SIG-M5 (cell line): ENCODE measurements around the gene SOCS7.

Experiments used
- DNase-seq: peaks from one replicate; lab custom pipeline; 2025; lab: John Stamatoyannopoulos, UW

The SOCS7 gene

DNA sequence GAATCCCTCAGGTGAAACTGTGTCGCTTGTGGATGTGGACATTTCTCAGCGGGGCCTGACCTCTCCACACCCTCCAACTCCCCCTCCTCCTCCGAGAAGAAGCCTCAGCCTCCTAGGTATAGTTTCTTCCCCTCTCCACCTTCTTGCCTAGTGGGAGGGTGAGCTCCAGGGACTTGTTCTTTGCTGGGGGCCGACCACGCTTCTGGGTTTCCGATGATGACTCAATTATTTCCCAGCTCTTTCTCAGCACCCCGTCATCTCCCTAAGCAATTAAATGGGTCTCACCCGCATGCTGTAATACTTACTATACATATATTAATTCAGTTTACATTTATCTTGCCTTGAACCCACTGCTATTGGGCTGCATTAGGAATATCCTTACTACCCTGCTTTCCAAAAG, 13.1 kb downstream of the SOCS7 start:
- no peak for DNase-seq

DNA sequence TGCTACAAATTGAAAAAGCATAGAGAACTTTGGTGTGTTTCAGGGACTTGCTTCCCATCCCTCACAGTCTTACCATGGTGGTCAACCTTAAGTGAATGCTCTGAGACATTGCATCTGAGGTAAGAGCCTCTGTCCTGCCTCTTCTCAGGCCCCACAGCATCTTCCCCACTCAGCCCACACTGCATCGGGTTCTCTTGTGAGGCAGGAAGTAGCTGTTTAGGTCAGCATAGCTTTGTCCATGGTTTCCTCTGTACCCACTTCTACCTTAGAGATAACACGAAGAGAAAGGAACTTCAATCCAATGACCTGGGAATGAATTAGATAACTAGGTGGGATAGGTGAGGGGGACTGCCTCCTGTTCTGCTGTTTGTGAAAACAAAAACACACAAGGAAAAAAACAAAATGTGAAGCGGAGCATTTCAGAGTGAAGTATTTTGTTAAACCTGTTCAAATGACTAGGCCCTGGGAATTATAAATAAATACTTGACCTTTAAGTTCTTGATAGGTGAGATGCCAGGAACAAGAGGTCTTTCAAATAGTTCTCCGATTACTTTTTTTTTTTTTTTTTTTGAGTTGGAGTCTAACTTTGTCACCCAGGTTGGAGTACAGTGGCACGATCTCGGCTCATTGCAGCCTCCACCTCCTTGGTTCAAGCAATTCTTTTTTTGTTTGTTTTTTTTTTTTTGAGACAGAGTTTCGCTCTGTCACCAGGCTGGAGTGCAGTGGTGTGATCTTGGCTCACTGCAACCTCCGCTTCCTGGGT, 17.7 kb downstream of the SOCS7 start:
- DNase-seq: no peak

GRCh38 chr17:38379448-38379847, 27.8 kb downstream of the SOCS7 start:
- no peak for DNase-seq

- DNase-seq: no peak
These were observed 43.4 kb downstream of the SOCS7 start for GRCh38 chr17:38395090-38395489.

- DNase-seq: no peak
These were observed 45.6 kb downstream of the SOCS7 start for GRCh38 chr17:38397227-38397626.

DNA sequence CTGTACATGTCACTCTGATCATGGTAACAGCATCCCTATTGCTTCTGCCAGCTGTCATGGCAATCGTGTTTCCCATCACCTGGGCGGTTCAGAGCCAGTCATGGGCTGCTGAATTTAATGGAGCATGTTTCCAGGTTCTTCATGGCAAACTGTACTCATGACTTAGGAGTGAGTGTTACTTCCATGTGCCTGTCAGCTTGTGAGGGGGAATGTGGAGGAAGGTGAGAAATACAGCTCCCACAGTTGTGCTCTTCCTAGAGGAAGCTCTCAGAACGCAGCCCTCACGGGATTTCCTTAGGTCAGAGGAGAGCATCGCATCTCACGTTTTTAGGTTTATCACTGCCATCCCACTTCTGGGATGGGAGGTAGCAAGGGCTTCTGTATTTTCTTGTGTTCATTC, 48.6 kb downstream of the SOCS7 start:
- no peak for DNase-seq

DNA sequence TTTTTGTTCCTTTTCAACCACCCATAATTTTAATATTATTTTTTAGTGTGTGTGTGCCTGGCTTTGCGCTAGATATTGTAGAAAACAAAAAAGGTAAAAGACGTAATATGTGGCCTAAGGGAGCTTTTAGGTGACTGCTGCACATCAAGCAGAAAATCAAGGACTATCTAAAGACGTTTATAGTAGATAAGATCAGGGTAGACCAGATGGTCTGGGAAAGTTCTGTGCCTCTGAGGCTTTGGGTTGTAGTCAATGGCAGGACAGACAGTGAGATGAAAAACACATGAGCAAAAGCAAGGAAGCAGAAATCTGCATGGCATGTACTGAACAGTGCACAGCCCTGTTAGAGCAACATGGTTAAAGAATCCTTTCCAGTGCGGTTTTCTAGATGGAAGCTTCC, 49.8 kb downstream of the SOCS7 start:
- DNase-seq: no peak

- no peak for DNase-seq
These were observed 51.3 kb downstream of the SOCS7 start for GRCh38 chr17:38402897-38403296.

GRCh38 chr17:38403491-38403890, 51.8 kb downstream of the SOCS7 start:
- DNase-seq: no peak

DNA sequence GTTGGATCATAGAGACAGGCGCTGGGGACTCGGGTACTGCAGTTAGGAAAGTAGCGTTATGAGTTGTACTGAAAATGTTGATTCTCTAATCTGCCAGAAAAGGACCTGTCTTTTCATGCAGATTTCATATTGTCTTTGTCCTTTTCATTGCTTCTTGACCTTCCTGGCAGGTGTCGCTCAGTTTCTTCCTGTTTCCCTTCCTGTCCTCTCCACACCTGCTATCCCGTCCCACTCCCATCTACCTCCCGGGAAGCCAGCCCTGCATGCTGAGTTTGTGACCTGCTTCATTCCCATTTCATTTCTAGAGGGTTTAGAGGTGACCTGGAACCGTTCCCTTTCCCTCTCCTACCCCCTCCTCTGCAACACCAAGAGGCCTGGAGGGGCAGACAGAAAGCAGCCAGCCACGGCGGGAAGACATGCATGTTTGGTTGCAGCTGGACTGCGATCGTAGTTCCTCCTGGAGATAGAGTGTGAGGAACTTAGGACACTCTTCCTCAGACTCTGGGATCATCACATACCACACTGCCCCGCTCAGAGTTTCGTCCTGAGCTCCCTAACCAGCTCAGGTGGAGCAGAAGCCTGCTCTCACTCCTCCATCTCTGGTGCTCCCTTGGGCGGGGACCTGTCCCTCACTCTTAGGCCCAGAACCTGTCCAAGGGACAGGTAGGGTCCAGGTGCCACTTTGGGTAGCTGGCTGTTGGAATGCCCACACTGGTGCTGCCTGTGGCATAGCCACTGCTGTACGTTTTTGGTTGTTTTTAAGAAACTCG, 52.7 kb downstream of the SOCS7 start:
- no peak for DNase-seq

DNA sequence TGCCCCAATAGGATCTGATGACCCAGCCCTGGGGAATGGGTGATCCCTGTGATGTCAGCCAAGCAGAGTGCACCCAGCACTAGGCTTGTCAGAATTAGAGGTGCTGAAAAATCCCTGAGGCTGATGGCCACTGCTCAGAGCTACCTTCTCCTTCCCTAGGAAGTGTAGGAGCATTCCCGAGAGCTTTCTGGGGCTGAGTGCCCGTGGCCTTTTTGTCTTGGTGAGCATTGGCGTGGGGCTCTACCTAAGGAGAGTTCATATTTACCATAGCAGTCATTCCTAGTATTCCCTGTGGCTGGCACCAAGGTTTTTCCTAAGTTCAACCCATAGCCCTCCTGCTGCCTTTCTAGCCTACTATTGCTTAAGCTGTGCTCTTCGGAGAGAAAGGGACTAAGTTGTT, 54.0 kb downstream of the SOCS7 start:
- DNase-seq: no peak

- DNase-seq: no peak
These were observed 58.6 kb downstream of the SOCS7 start for GRCh38 chr17:38410201-38410600.

- no peak for DNase-seq
These were observed 63.9 kb downstream of the SOCS7 start for GRCh38 chr17:38415250-38416194.

GRCh38 chr17:38416840-38417209, 65.2 kb downstream of the SOCS7 start:
- DNase-seq: no peak

- DNase-seq: no peak
These were observed 65.7 kb downstream of the SOCS7 start for GRCh38 chr17:38417210-38417951.

- no peak for DNase-seq
These were observed 66.5 kb downstream of the SOCS7 start for GRCh38 chr17:38418062-38418692.

- DNase-seq: no peak
These were observed 67.3 kb downstream of the SOCS7 start for GRCh38 chr17:38418693-38419507.

GRCh38 chr17:38419508-38419981, 67.9 kb downstream of the SOCS7 start:
- no peak for DNase-seq

DNA sequence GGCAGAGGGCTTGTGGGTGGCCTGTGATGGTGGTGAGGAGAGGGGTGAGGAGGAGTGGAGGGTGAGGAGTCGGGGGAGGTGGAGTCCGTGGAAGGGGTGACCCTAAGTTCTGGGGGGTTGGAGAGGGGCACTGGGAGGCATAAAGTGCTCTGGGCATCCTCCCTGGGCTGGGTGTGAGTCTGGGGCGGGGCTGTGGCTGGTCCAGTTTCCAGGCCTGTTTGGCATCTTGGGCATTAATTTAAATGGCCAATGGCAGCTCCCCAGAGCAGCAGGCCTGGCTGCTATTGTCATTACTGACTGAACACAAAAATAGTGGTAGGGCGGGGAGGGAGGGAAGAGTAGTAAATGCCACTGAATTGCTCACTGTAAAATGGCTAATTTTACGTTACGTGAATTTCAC, 68.9 kb downstream of the SOCS7 start:
- no peak for DNase-seq

- DNase-seq: no peak
These were observed 69.7 kb downstream of the SOCS7 start for GRCh38 chr17:38421171-38421841.
